ENCODE data around the gene ACTN3.
"Not testable (repeated sequence)": the region's sequence is repeated elsewhere in the genome, so short reads cannot be mapped to it uniquely, and the experiment has no call there.

Gene ACTN3

GRCh38 chr11:66566221-66566620 is 19.5 kb downstream of the ACTN3 start:
- no peak for DNase-seq (ENCODE audit: low spot score)

- no peak for DNase-seq (ENCODE audit: low spot score)
Measured at GRCh38 chr11:66567787-66568123, 21.1 kb downstream of the ACTN3 start.

GRCh38 chr11:66568124-66568916 is 21.6 kb downstream of the ACTN3 start, which contains the start of gene CTSF:
Gene CTSF, minus strand, starts transcription at chr11:66568606. Its CDS starts 120 bp downstream, at chr11:66568486.
- DNase-seq (ENCODE audit: low spot score): peak; percentile 74

GRCh38 chr11:66569076-66569475 is 22.4 kb downstream of the ACTN3 start:
- DNase-seq (ENCODE audit: low spot score): no peak

GRCh38 chr11:66570079-66570849 is 23.6 kb downstream of the ACTN3 start:
- no peak for DNase-seq (ENCODE audit: low spot score)

GRCh38 chr11:66570850-66571180 is 24.1 kb downstream of the ACTN3 start:
- DNase-seq (ENCODE audit: low spot score): no peak

- peak; percentile 65 for DNase-seq (ENCODE audit: low spot score)
Measured at GRCh38 chr11:66579017-66579606, 32.4 kb downstream of the ACTN3 start.

- no peak for DNase-seq (ENCODE audit: low spot score)
Measured at GRCh38 chr11:66580803-66581202, 34.1 kb downstream of the ACTN3 start.

GRCh38 chr11:66581261-66581660 is 34.6 kb downstream of the ACTN3 start:
- no peak for DNase-seq (ENCODE audit: low spot score)

- not testable (repeated sequence) for DNase-seq (ENCODE audit: low spot score)
Measured at GRCh38 chr11:66582565-66583147, 36.0 kb downstream of the ACTN3 start.

GRCh38 chr11:66585447-66585846 is 38.7 kb downstream of the ACTN3 start:
- DNase-seq (ENCODE audit: low spot score): not testable (repeated sequence)

- DNase-seq (ENCODE audit: low spot score): no peak
Measured at GRCh38 chr11:66586136-66586535, 39.4 kb downstream of the ACTN3 start.

- DNase-seq (ENCODE audit: low spot score): not testable (repeated sequence)
Measured at GRCh38 chr11:66589315-66589714, 42.6 kb downstream of the ACTN3 start.

GRCh38 chr11:66589996-66590675 is 43.4 kb downstream of the ACTN3 start:
- no peak for DNase-seq (ENCODE audit: low spot score)

- DNase-seq (ENCODE audit: low spot score): no peak
Measured at GRCh38 chr11:66591175-66591574, 44.5 kb downstream of the ACTN3 start.

- peak; percentile 95 for DNase-seq (ENCODE audit: low spot score)
Measured at GRCh38 chr11:66592457-66593302, 46.0 kb downstream of the ACTN3 start, which contains the start of the genes CCDC87 and CCS. Gene CCDC87, minus strand, starts transcription at chr11:66593063. Its CDS starts 48 bp downstream, at chr11:66593015. Gene CCS, plus strand, starts transcription at chr11:66593185. Its CDS starts 77 bp downstream, at chr11:66593262.

- no peak for DNase-seq (ENCODE audit: low spot score)
Measured at GRCh38 chr11:66593303-66593635, 46.6 kb downstream of the ACTN3 start.

- no peak for DNase-seq (ENCODE audit: low spot score)
Measured at GRCh38 chr11:66593650-66594049, 46.9 kb downstream of the ACTN3 start.

- DNase-seq (ENCODE audit: low spot score): no peak
Measured at GRCh38 chr11:66595245-66595904, 48.7 kb downstream of the ACTN3 start.

- DNase-seq (ENCODE audit: low spot score): no peak
Measured at GRCh38 chr11:66598993-66599392, 52.3 kb downstream of the ACTN3 start.
